Neural cell (in vitro differentiated cells): ENCODE data around the gene LIM2.

ENCODE experiments used
- EP300 ChIP-seq: fragments of 450-650 bp; conservative IDR thresholded peaks from 2 replicates; pipeline ENCODE4 v1.6.1; 2014; ENCODE audit warnings: antibody characterized with exemption, mild to moderate bottlenecking, moderate library complexity; ENCODE audit not compliant: poor library complexity, severe bottlenecking
- EZH2 ChIP-seq: fragments of 200-600, 300-800 bp; shearing (Covaris generic), sonication (generic); IDR thresholded peaks from 2 replicates; pipeline ENCODE4 v1.6.1; 2014; ENCODE audit warnings: antibody characterized with exemption, low read length, borderline replicate concordance, mild to moderate bottlenecking; ENCODE audit not compliant: insufficient read depth, poor library complexity, severe bottlenecking
- POLR2AphosphoS5 ChIP-seq: IDR thresholded peaks from 2 replicates; pipeline ENCODE4 v1.6.1; 2012
- TF ChIP-seq, protein P1 (sequence below): IDR thresholded peaks from 2 replicates; pipeline ENCODE4 v1.6.1; 2012; ENCODE audit warnings: borderline replicate concordance
- TF ChIP-seq, protein P2 (sequence below): fragments of 450-650 bp; IDR thresholded peaks from 2 replicates; pipeline ENCODE4 v1.5.1; 2014; ENCODE audit warnings: antibody characterized with exemption, mild to moderate bottlenecking, moderate library complexity; ENCODE audit not compliant: poor library complexity, severe bottlenecking

DNA sequence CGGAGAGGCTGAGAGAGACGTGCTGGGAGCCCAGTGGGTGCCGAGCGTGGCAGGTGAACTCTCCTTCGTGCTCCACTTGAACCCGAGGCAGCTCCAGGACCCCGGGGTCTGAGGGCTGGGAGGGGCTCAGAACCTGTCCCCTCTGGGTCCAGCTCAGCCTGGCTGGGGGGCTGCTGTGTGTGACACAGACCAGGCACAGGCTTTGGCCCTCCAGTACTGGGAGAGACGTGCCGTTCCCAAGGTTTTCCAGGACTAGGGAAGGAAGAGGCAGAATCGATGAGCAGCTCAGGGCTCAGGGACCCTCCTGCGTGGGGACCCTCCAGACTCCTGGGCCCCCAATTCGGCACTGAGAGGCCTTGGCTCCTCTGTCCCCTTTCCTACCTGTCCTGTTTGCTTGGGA lies 27.4 kb upstream of the LIM2 start:
- TF ChIP-seq, protein P1, sequence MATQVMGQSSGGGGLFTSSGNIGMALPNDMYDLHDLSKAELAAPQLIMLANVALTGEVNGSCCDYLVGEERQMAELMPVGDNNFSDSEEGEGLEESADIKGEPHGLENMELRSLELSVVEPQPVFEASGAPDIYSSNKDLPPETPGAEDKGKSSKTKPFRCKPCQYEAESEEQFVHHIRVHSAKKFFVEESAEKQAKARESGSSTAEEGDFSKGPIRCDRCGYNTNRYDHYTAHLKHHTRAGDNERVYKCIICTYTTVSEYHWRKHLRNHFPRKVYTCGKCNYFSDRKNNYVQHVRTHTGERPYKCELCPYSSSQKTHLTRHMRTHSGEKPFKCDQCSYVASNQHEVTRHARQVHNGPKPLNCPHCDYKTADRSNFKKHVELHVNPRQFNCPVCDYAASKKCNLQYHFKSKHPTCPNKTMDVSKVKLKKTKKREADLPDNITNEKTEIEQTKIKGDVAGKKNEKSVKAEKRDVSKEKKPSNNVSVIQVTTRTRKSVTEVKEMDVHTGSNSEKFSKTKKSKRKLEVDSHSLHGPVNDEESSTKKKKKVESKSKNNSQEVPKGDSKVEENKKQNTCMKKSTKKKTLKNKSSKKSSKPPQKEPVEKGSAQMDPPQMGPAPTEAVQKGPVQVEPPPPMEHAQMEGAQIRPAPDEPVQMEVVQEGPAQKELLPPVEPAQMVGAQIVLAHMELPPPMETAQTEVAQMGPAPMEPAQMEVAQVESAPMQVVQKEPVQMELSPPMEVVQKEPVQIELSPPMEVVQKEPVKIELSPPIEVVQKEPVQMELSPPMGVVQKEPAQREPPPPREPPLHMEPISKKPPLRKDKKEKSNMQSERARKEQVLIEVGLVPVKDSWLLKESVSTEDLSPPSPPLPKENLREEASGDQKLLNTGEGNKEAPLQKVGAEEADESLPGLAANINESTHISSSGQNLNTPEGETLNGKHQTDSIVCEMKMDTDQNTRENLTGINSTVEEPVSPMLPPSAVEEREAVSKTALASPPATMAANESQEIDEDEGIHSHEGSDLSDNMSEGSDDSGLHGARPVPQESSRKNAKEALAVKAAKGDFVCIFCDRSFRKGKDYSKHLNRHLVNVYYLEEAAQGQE = no peak
- TF ChIP-seq, protein P2, sequence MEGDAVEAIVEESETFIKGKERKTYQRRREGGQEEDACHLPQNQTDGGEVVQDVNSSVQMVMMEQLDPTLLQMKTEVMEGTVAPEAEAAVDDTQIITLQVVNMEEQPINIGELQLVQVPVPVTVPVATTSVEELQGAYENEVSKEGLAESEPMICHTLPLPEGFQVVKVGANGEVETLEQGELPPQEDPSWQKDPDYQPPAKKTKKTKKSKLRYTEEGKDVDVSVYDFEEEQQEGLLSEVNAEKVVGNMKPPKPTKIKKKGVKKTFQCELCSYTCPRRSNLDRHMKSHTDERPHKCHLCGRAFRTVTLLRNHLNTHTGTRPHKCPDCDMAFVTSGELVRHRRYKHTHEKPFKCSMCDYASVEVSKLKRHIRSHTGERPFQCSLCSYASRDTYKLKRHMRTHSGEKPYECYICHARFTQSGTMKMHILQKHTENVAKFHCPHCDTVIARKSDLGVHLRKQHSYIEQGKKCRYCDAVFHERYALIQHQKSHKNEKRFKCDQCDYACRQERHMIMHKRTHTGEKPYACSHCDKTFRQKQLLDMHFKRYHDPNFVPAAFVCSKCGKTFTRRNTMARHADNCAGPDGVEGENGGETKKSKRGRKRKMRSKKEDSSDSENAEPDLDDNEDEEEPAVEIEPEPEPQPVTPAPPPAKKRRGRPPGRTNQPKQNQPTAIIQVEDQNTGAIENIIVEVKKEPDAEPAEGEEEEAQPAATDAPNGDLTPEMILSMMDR = no peak
- TF ChIP-seq EZH2 (no peak), EP300 (no peak), POLR2AphosphoS5 (no peak)
